Bronchial epithelial cell (primary cell): ENCODE measurements around the gene FHIP1B. TPM values are rescaled to one million over a fixed set of nuclear protein-coding genes. Genes with fewer than 3 reads are reported as not detected.

Experiments used
- DNase-seq: peaks from one replicate; pipeline ENCODE4 v3.0.0-alpha.2; 2010; ENCODE audit warnings: low read depth
- FAIRE-seq: peaks from 2 replicates; lab custom pipeline; 2011; peaks lifted over from hg19 to GRCh38; lab: Jason Lieb, UNC
- H3K27me3 ChIP-seq: 2 replicates; pipeline ENCODE4 v1.5.1; 2011; ENCODE audit warnings: low read length; ENCODE audit not compliant: control insufficient read depth, insufficient read depth
- H3K36me3 ChIP-seq: 2 replicates; pipeline ENCODE4 v1.5.1; 2011; ENCODE audit warnings: low read length; ENCODE audit not compliant: control insufficient read depth, insufficient read depth
- H3K4me3 ChIP-seq: 2 replicates; pipeline ENCODE4 v1.5.1; 2011; ENCODE audit warnings: mild to moderate bottlenecking, low read depth, low read length, control low read depth
- total RNA-seq: library from RNA; depleted of rRNA; stranded (reverse); fragments of >200 nt; gene quantifications from 2 replicates; pipeline ENCODE4 v1.2.1, GENCODE V29; 2014
- TF ChIP-seq, protein P1 (sequence below): IDR thresholded peaks from 2 replicates; pipeline ENCODE4 v1.5.1; 2011; ENCODE audit warnings: mild to moderate bottlenecking, moderate library complexity, low read length, control low read depth, inconsistent platforms; ENCODE audit not compliant: insufficient read depth, severe bottlenecking

The FHIP1B gene
- total RNA-seq, 1 donor from 2014 or later, result 7.4 TPM

DNA sequence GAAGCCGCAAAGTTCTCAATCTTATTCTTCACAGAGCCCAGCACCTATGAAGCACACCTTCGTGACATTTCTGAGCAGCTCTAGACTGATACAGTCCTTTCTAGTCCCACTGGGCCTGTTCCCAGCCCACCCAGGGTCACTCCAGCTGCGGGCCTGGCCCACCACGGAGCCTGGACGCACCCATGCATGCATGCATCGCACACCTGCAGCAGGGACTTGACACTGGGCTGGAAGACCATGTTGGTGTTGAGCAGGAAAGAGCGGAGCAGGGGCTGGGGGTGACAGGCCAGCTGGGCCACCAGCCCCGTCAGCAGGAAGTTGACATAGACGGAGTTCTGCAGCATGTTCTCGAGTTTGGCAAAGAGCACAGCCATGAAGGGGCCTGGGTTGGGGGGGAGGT lies 19.9 kb downstream of the FHIP1B start:
- Histone ChIP-seq H3K36me3 (peaks cover 25% of the 10 kb centered on the region), H3K4me3 (no peak overlapping the region), H3K27me3 (no peaks in the 10 kb centered on the region)
- TF ChIP-seq, protein P1, sequence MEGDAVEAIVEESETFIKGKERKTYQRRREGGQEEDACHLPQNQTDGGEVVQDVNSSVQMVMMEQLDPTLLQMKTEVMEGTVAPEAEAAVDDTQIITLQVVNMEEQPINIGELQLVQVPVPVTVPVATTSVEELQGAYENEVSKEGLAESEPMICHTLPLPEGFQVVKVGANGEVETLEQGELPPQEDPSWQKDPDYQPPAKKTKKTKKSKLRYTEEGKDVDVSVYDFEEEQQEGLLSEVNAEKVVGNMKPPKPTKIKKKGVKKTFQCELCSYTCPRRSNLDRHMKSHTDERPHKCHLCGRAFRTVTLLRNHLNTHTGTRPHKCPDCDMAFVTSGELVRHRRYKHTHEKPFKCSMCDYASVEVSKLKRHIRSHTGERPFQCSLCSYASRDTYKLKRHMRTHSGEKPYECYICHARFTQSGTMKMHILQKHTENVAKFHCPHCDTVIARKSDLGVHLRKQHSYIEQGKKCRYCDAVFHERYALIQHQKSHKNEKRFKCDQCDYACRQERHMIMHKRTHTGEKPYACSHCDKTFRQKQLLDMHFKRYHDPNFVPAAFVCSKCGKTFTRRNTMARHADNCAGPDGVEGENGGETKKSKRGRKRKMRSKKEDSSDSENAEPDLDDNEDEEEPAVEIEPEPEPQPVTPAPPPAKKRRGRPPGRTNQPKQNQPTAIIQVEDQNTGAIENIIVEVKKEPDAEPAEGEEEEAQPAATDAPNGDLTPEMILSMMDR, result no peak
- DNase-seq, result no peak
- no peak for FAIRE-seq

DNA sequence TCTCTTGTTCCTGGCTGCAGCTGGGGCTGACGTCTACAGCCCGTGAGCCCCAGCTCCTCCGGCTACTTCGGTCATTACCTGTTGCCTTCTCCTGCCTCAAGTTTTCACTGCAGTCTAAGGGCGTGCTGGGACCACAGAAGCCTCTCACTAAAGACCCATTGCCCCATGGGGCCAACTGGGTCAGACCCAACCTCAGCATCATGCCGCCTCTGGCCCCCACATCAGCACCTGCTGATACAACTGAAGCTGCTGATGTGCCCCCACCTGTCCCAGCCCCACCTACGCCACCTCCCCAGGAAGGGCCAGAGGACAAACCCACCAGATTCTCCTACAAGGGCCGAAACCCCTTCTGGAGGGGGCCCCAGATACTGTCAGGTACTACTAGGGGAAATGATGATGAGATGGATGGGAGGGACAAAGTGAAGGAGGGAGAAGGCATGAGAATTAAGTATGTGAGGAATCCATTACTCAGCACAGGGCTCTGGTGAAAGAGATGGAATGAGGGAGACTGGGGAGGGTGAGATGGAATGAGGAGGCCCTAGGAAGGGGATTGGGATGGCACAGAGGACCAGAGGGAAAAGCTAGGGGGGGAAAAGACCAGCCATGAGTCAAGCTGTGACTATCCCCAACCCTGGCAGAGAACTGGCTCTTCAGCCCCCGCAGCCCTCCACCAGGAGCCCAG lies 24.0 kb downstream of the FHIP1B start:
- H3K27me3 ChIP-seq, result no peaks in the 10 kb centered on the region
- no peak for DNase-seq
- H3K36me3 ChIP-seq, result peaks cover 12% of the 10 kb centered on the region
- H3K4me3 ChIP-seq, result no peak overlapping the region
- TF ChIP-seq, protein P1, result no peak
- FAIRE-seq, result no peak

DNA sequence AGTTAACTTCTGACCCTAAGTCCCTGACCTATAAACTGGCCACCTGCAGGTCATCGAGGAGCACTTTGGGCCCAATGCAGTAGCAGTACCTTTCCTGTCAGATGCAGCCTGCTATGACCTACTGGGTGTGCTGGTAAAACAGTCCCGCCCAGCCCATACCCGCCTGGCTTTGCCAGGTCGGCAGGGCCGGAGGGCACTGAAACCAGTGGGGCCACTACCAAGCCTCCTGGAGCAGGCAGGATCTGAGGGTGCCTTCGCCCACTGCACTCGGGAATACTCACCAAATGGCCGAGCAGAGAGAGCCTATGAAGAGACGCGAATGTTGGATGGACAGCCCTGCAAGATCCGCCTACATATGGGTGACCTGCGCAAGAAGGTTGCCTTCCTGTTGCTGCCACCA lies 24.6 kb downstream of the FHIP1B start:
- no peak for DNase-seq
- TF ChIP-seq, protein P1, result no peak
- Histone ChIP-seq H3K27me3 (no peaks in the 10 kb centered on the region), H3K4me3 (no peak overlapping the region), H3K36me3 (peaks cover 12% of the 10 kb centered on the region)
- no peak for FAIRE-seq

DNA sequence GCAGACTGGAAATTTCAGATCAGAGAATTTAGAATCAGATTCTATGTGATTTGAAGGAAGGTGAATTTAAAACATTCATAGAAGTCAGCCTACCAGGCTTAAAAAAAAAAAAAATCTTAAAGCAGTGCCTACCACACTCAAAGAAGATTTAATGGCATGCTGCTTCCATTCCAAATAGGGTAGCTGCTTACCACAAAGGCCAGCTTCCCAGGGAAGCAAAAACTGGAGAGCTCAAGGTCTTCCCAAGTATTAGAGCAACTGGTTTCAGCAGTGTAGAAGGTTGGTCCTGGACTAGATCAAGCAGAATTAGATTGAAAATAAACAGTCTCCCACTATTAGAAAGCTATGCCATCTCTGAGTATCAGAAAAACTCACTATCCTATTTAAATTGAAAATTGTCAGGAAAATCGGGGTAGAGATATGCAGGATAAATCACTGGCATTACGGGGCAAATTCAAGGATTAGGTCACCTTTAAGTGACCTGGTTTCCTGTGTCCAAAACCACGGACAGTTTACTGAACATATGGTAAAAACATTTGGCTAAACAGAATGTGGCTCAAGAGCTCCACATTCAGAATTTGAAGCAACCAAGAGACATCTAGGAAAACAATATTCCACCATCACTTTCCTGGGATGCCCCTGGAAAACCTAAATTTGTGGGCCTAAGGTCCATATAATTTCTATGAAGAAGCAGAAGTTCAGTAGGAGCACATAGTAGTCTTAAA lies 27.8 kb downstream of the FHIP1B start:
- TF ChIP-seq, protein P1, result no peak
- peaks cover 6% of the 10 kb centered on the region for H3K36me3 ChIP-seq
- FAIRE-seq, result no peak
- no peak overlapping the region for H3K4me3 ChIP-seq
- DNase-seq, result no peak
- H3K27me3 ChIP-seq, result no peaks in the 10 kb centered on the region

DNA sequence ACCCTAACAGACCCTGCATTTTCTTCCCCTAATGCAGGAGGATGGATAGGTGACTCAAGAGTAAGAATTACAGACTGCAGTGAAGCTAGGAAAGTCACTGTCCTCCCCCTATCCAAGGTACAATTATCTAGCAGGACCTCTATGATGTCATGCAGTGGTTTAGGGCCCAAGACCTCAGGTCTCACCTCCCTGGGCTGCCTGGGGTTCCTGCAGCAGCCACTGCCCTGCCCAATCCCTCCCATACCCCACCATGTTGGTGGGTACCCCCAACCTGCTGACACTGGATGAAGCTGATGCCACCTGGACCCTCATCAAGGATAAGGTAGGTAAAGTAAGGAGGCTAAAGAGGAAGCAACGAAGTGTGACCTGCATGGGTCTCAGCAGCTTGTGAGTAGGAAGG lies 29.1 kb downstream of the FHIP1B start, which contains the start of gene C11orf42:
Gene C11orf42 (plus strand): TSS at position 192 of the 400 bp plus-strand sequence. CDS start 59 bp downstream, at position 251.
- FAIRE-seq, result peak; percentile 72
- Histone ChIP-seq H3K27me3 (no peaks in the 10 kb centered on the region), H3K36me3 (peaks cover 4% of the 10 kb centered on the region), H3K4me3 (no peak within 1 kb of the TSS)
- TF ChIP-seq, protein P1, result no peak
- no peak for DNase-seq
